Aorta (tissue), 5 donors: Measurements from ENCODE around the gene EXTL2. TPM values are rescaled to one million over a fixed set of nuclear protein-coding genes. Genes with fewer than 3 reads are reported as not detected.
A peak's percentile ranks its signal among the peaks of the same experiment; 100 is the strongest.
"Not testable (repeated sequence)": the region's sequence is repeated elsewhere in the genome, so short reads cannot be mapped to it uniquely, and the experiment has no call there.

Source experiments
- ATAC-seq: fragments of 200-7000 bp; cut with Tn5 transposase; one replicate; pipeline ENCODE4 v1.9.1; 2022; ENCODE audit warnings: moderate library complexity; ENCODE audit not compliant: low FRiP score
- DNase-seq, 2 donors: peaks; one replicate each; pipeline ENCODE4 v3.0.0-alpha.2; 2020
- H3K27ac ChIP-seq, 2 donors: one replicate each; pipeline ENCODE4 v1.5.1; 2013; ENCODE audit warnings: low read length in 2 of 2, mild to moderate bottlenecking in 2 of 2, moderate library complexity in 2 of 2, control low read depth in 1 of 2, inconsistent platforms in 1 of 2, low read depth in 1 of 2
- H3K27me3 ChIP-seq, 2 donors: one replicate each; pipeline ENCODE4 v1.6.1; 2013; ENCODE audit warnings: control low read depth in 1 of 2, low read length in 1 of 2, mild to moderate bottlenecking in 1 of 2, moderate library complexity in 1 of 2; ENCODE audit not compliant: insufficient read depth in 2 of 2, control insufficient read depth in 1 of 2
- H3K36me3 ChIP-seq, 2 donors: one replicate each; pipeline ENCODE4 v1.6.1; 2013; ENCODE audit warnings: control low read depth in 1 of 2, low read length in 1 of 2, mild to moderate bottlenecking in 1 of 2; ENCODE audit not compliant: insufficient read depth in 2 of 2, control insufficient read depth in 1 of 2
- H3K4me1 ChIP-seq, 2 donors: one replicate each; pipeline ENCODE4 v1.6.1; 2013; ENCODE audit warnings: low read length in 2 of 2, control low read depth in 1 of 2, mild to moderate bottlenecking in 1 of 2, moderate library complexity in 1 of 2; ENCODE audit not compliant: insufficient read depth in 2 of 2, control insufficient read depth in 1 of 2
- H3K4me3 ChIP-seq, 2 donors: one replicate each; pipeline ENCODE4 v1.5.1; 2013; ENCODE audit warnings: low read length in 2 of 2, control low read depth in 1 of 2, mild to moderate bottlenecking in 1 of 2
- H3K9me3 ChIP-seq: one replicate; pipeline ENCODE4 v1.6.1; 2013; ENCODE audit warnings: mild to moderate bottlenecking, low read length; ENCODE audit not compliant: control insufficient read depth
- WGBS, 2 donors: extraction: QIAGEN DNeasy Blood & Tissue Kit; methylation state at CpG; one replicate each; pipeline ENCODE4 v1.1.7; 2013; 5-methylcytosine and 5-hydroxymethylcytosine counted together
- intact Hi-C, 2 donors: fragments of 100-400 bp; cut with DNase I; formaldehyde crosslinking; loops; one replicate each; pipeline versions ENCODE4 v1.14.2 to v1.15.0; 2022
- polyA plus RNA-seq, 2 donors: library from polyadenylated mRNA; stranded (reverse); fragments of 200-250 nt; gene quantifications; one replicate each; pipeline ENCODE4 v1.2.3, GENCODE V29; 2013
- total RNA-seq, 2 donors: library from RNA; stranded (reverse); fragmentation: NEBNext Ultra II Directional; extraction: Animal tissue kit (Norgen Biotek cat#: 25700); gene quantifications; one replicate each; pipeline ENCODE4 v1.2.1, GENCODE V29; 2021
- donor health status: healthy with polysubstance abuse.
- donor health status: Bipolar disorder and iron deficiency.
- donor health status: DM: no; HTN: no; CAD: no.
- donor health status: DM: no; HTN: no; CAD: no.
- donor health status: DM: yes; HTN: yes; CAD: no.

The EXTL2 gene
- total and polyA plus RNA-seq, 4 donors: 14.3 to 19.0 (median 17.4) TPM

- 85 to 93% methylated on average over 1 of the region's 1 CpG for WGBS, 2 donors
- no peaks in the 10 kb centered on the region for H3K27me3 ChIP-seq
- no peak overlapping the region for H3K27ac ChIP-seq
- ATAC-seq (peak; percentile 36), DNase-seq (no peak)
- no peaks in the 10 kb centered on the region for H3K9me3 ChIP-seq
- intact Hi-C loops: loop anchor here in 1 of 2 donors (10.0 kb wide), 1 partner anchor 157 kb away; no protein-coding TSS in a partner anchor
- no peaks in the 10 kb centered on the region for H3K36me3 ChIP-seq
- H3K4me3 ChIP-seq: no peak overlapping the region
- no peaks in the 10 kb centered on the region for H3K4me1 ChIP-seq
Measured at GRCh38 chr1:100861379-100861778, 33.3 kb downstream of the EXTL2 start.

- WGBS, 2 donors: 59 to 67% methylated on average over 3 of the region's 3 CpGs
- intact Hi-C loops: loop anchor here in 1 of 2 donors (10.0 kb wide), 1 partner anchor 156 kb away; no protein-coding TSS in a partner anchor
- no peak for ATAC-seq
Measured at GRCh38 chr1:100860397-100860991, 34.1 kb downstream of the EXTL2 start.

GRCh38 chr1:100855116-100855515 lies 39.5 kb downstream of the EXTL2 start:
- H3K4me1 ChIP-seq, ATAC-seq, H3K36me3 ChIP-seq, H3K27me3 ChIP-seq, DNase-seq, intact Hi-C loops, H3K9me3 ChIP-seq, H3K27ac ChIP-seq, H3K4me3 ChIP-seq: not testable (repeated sequence)

More at GRCh38 chr1:100860397-100860991, 34.1 kb downstream of the EXTL2 start:
- H3K27ac ChIP-seq: no peak overlapping the region
- no peak overlapping the region for H3K4me3 ChIP-seq
- no peaks in the 10 kb centered on the region for H3K27me3 ChIP-seq
- no peaks in the 10 kb centered on the region for H3K4me1 ChIP-seq
- no peaks in the 10 kb centered on the region for H3K9me3 ChIP-seq
- DNase-seq: no peak
- H3K36me3 ChIP-seq: no peaks in the 10 kb centered on the region

GRCh38 chr1:100852976-100853375 lies 41.7 kb downstream of the EXTL2 start:
- WGBS, 2 donors: 88 to 90% methylated on average over 3 of the region's 3 CpGs
- Histone ChIP-seq H3K4me1 (no peaks in the 10 kb centered on the region), H3K27ac (no peak overlapping the region), H3K27me3 (no peaks in the 10 kb centered on the region), H3K36me3 (no peaks in the 10 kb centered on the region), H3K9me3 (no peaks in the 10 kb centered on the region), H3K4me3 (no peak overlapping the region)
- DNase-seq (no peak), ATAC-seq (no peak)
- intact Hi-C loops: no loop called here

- Histone ChIP-seq H3K36me3 (no peaks in the 10 kb centered on the region), H3K4me1 (no peaks in the 10 kb centered on the region), H3K27me3 (no peaks in the 10 kb centered on the region), H3K27ac (no peak overlapping the region), H3K9me3 (no peaks in the 10 kb centered on the region), H3K4me3 (no peak overlapping the region)
- ATAC-seq (no peak), DNase-seq (no peak)
- 65 to 68% methylated on average over 5 of the region's 5 CpGs for WGBS, 2 donors
- intact Hi-C loops: no loop called here
Measured at GRCh38 chr1:100851726-100852125, 42.9 kb downstream of the EXTL2 start.

- WGBS, 2 donors: 6 to 9% methylated on average over 2 of the region's 2 CpGs
- H3K4me3 ChIP-seq: peak overlapping the region; percentile 30 to 54
- no peaks in the 10 kb centered on the region for H3K27me3 ChIP-seq
- H3K27ac ChIP-seq: no peak overlapping the region
- ATAC-seq (no peak), DNase-seq (no peak)
- intact Hi-C loops: no loop called here
- H3K9me3 ChIP-seq: no peaks in the 10 kb centered on the region
- H3K4me1 ChIP-seq: no peaks in the 10 kb centered on the region
- H3K36me3 ChIP-seq: no peaks in the 10 kb centered on the region
Measured at GRCh38 chr1:100847361-100848082, 47.1 kb downstream of the EXTL2 start.

- DNase-seq, H3K9me3 ChIP-seq, H3K27me3 ChIP-seq, H3K27ac ChIP-seq, ATAC-seq, H3K4me1 ChIP-seq, H3K4me3 ChIP-seq, intact Hi-C loops, H3K36me3 ChIP-seq: not testable (repeated sequence)
- WGBS, 2 donors: 97 to 98% methylated on average over 2 of the region's 2 CpGs
Measured at GRCh38 chr1:100843160-100843559, 51.5 kb downstream of the EXTL2 start.

- Histone ChIP-seq H3K27ac (no peak overlapping the region), H3K9me3 (no peaks in the 10 kb centered on the region), H3K27me3 (no peaks in the 10 kb centered on the region), H3K4me3 (no peak overlapping the region), H3K4me1 (no peaks in the 10 kb centered on the region), H3K36me3 (no peaks in the 10 kb centered on the region)
- ATAC-seq: no peak
- 93 to 94% methylated on average over 9 of the region's 9 CpGs for WGBS, 2 donors
- DNase-seq: no peak
- intact Hi-C loops: no loop called here
Measured at GRCh38 chr1:100835866-100836842, 58.5 kb downstream of the EXTL2 start.
